Body of pancreas (tissue), 4 donors: ENCODE data around the gene EYA2. TPM values are rescaled to one million over a fixed set of nuclear protein-coding genes. Genes with fewer than 3 reads are reported as not detected.

Experiments used
- ATAC-seq: fragments of 150-250 bp; one replicate; pipeline ENCODE4 v1.9.1; 2016
- DNase-seq, 4 donors: peaks; one replicate each; pipeline ENCODE4 v3.0.0-alpha.2; 2019
- H3K27ac ChIP-seq, 4 donors: fragments of 200-600 bp; sonication (generic); 1 replicate in 3 of 4; 2 replicates in 1 of 4; pipeline versions ENCODE4 v1.5.1 to v1.6.1; 2016 to 2019; ENCODE audit warnings: mild to moderate bottlenecking in 1 of 4, mixed read lengths in 1 of 4, moderate library complexity in 1 of 4
- H3K27me3 ChIP-seq, 2 donors: fragments of 200-600 bp; sonication (generic); one replicate each; pipeline ENCODE4 v1.6.0; 2016; ENCODE audit warnings: mild to moderate bottlenecking in 1 of 2
- H3K36me3 ChIP-seq, 2 donors: fragments of 200-600 bp; sonication (generic); replicated peaks in 1 of 2; 2 replicates each; pipeline ENCODE4 v1.5.1; 2016; ENCODE audit warnings: low read depth in 2 of 2; ENCODE audit not compliant: insufficient read depth in 1 of 2
- H3K4me1 ChIP-seq: fragments of 200-600 bp; sonication (generic); one replicate; pipeline ENCODE4 v1.6.0; 2016
- H3K4me3 ChIP-seq, 2 donors: fragments of 200-600 bp; sonication (generic); 1 replicate in 1 of 2; 2 replicates in 1 of 2; pipeline ENCODE4 v1.5.1; 2016 to 2019
- H3K9me3 ChIP-seq, 3 donors: fragments of 200-600 bp; sonication (generic); 1 replicate in 2 of 3; 2 replicates in 1 of 3; pipeline ENCODE4 v1.5.1; 2016
- CTCF ChIP-seq, 7 experiments: fragments of 450-650 bp in 4 of 7; fragments of 200-600 bp in 3 of 7; sonication (generic) in 3 of 7; IDR thresholded peaks; one replicate each; pipeline ENCODE4 v1.5.1; 2016 to 2019; ENCODE audit warnings: antibody characterized with exemption in 7 of 7
- POLR2A ChIP-seq, 3 donors: fragments of 450-650 bp; IDR thresholded peaks; one replicate each; pipeline ENCODE4 v1.6.1; 2016; ENCODE audit warnings: antibody characterized with exemption in 3 of 3, mild to moderate bottlenecking in 2 of 3
- WGBS, 2 donors: methylation state at CpG; one replicate each; pipeline ENCODE4 v1.1.5; 2017; 5-methylcytosine and 5-hydroxymethylcytosine counted together
- intact Hi-C: fragments of 100-400 bp; cut with DNase I; formaldehyde crosslinking; loops from one replicate; pipeline ENCODE4 v1.15.1; 2023
- total RNA-seq, 2 donors: library from RNA; depleted of rRNA; stranded (reverse); fragments of >200 nt; gene quantifications; one replicate each; pipeline ENCODE4 v1.1.0, GENCODE V29; 2016

EYA2 gene
- total RNA-seq, 2 donors from 2014 or later, result 0.52 to 3.6 TPM

GRCh38 chr20:47027042-47027441 is 132.4 kb downstream of the EYA2 start:
- ATAC-seq (no peak), DNase-seq (no peak)
- Histone ChIP-seq H3K27me3 (no peaks in the 10 kb centered on the region), H3K4me3 (no peak overlapping the region), H3K36me3 (no peaks in the 10 kb centered on the region), H3K4me1 (no peaks in the 10 kb centered on the region), H3K27ac (no peak overlapping the region), H3K9me3 (peaks cover 0 to 3% (median 0%) of the 10 kb centered on the region in 3 donors)
- TF ChIP-seq CTCF (IDR thresholded peaks at IDR 0.05) (no peak), POLR2A (IDR thresholded peaks at IDR 0.05) (no peak)
- intact Hi-C loops, result no loop called here
- WGBS, 2 donors, result 67 to 80% methylated on average over 2 to 4 of the region's 4 CpGs

DNA sequence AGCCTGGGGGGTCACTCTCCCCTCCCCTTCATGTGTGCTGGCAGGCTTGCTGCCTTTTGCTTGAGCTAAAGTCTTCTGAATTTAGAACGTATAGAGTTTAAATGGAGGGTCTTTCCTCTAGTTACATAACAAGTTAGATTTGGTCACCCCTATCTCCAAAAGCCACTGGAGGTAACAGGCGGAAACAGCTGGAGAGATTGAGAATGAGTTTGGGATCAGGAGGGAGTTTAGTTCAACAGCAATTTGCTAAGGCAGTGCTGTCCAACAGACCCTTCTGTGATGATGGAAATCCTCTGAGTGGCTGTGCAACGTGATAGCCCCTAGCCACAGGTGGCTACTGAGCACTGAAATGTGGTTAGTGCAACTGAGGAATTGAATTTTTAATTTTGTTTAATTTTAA is 132.8 kb downstream of the EYA2 start:
- intact Hi-C loops, result no loop called here
- Histone ChIP-seq H3K9me3 (peaks cover 0 to 3% (median 0%) of the 10 kb centered on the region in 3 donors), H3K36me3 (no peaks in the 10 kb centered on the region), H3K27me3 (no peaks in the 10 kb centered on the region), H3K4me1 (no peaks in the 10 kb centered on the region), H3K27ac (no peak overlapping the region), H3K4me3 (no peak overlapping the region)
- WGBS, 2 donors, result 79 to 84% methylated on average over 3 of the region's 3 CpGs
- DNase-seq (no peak), ATAC-seq (no peak)
- TF ChIP-seq CTCF (IDR thresholded peaks at IDR 0.05), result no peak
- no peak for TF ChIP-seq POLR2A (IDR thresholded peaks at IDR 0.05)

DNA sequence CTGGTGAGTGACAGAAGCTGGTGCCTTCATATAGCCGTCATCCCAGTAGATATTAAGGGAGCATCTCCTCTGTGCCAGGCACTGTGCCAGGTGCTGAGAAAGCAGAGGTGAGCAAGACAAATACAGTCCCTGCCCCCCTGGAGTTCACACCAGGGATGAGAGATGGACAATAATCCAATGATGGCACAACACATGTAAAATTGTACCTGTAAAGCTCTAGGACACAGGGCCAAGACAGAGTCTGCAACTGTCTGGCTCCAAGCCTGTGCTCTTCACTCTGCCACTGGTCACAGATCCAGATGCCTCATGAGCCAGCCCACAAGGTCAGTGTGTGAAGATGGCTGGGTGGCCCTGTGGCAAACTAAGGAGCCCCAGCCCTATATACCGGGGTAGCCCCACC is 133.8 kb downstream of the EYA2 start:
- intact Hi-C loops, result no loop called here
- WGBS, 2 donors, result 92 to 97% methylated on average over 2 of the region's 2 CpGs

GRCh38 chr20:47029845-47030244 is 135.2 kb downstream of the EYA2 start:
- intact Hi-C loops, result no loop called here
- no peaks in the 10 kb centered on the region for H3K36me3 ChIP-seq
- no peaks in the 10 kb centered on the region for H3K4me1 ChIP-seq
- H3K27ac ChIP-seq, result no peak overlapping the region
- ATAC-seq, result no peak
- H3K4me3 ChIP-seq, result no peak overlapping the region
- WGBS, 2 donors, result 49 to 56% methylated on average over 3 of the region's 3 CpGs
- peaks cover 0 to 3% (median 0%) of the 10 kb centered on the region in 3 donors for H3K9me3 ChIP-seq
- TF ChIP-seq CTCF (IDR thresholded peaks at IDR 0.05) (no peak), POLR2A (IDR thresholded peaks at IDR 0.05) (no peak)
- DNase-seq, result no peak
- no peaks in the 10 kb centered on the region for H3K27me3 ChIP-seq

More for the DNA sequence above, 133.8 kb downstream of the EYA2 start:
- no peak for ATAC-seq
- Histone ChIP-seq H3K9me3 (peaks cover 0 to 3% (median 0%) of the 10 kb centered on the region in 3 donors), H3K27me3 (no peaks in the 10 kb centered on the region), H3K36me3 (no peaks in the 10 kb centered on the region), H3K4me3 (no peak overlapping the region), H3K27ac (no peak overlapping the region), H3K4me1 (no peaks in the 10 kb centered on the region)
- DNase-seq, result no peak
- TF ChIP-seq POLR2A (IDR thresholded peaks at IDR 0.05), result no peak
- TF ChIP-seq CTCF (IDR thresholded peaks at IDR 0.05), result no peak

- ATAC-seq (no peak), DNase-seq (no peak)
- H3K9me3 ChIP-seq, result peaks cover 0 to 3% (median 0%) of the 10 kb centered on the region in 3 donors
- no peak overlapping the region for H3K27ac ChIP-seq
- intact Hi-C loops, result no loop called here
- H3K4me1 ChIP-seq, result no peaks in the 10 kb centered on the region
- no peaks in the 10 kb centered on the region for H3K36me3 ChIP-seq
- WGBS, 2 donors, result 87 to 95% methylated on average over 4 of the region's 4 CpGs
- H3K4me3 ChIP-seq, result no peak overlapping the region
- H3K27me3 ChIP-seq, result no peaks in the 10 kb centered on the region
- no peak for TF ChIP-seq POLR2A (IDR thresholded peaks at IDR 0.05)
- TF ChIP-seq CTCF (IDR thresholded peaks at IDR 0.05), result no peak
These were observed 135.7 kb downstream of the EYA2 start for GRCh38 chr20:47030271-47030810.
